ENCODE data around the gene DOK7.

DNA sequence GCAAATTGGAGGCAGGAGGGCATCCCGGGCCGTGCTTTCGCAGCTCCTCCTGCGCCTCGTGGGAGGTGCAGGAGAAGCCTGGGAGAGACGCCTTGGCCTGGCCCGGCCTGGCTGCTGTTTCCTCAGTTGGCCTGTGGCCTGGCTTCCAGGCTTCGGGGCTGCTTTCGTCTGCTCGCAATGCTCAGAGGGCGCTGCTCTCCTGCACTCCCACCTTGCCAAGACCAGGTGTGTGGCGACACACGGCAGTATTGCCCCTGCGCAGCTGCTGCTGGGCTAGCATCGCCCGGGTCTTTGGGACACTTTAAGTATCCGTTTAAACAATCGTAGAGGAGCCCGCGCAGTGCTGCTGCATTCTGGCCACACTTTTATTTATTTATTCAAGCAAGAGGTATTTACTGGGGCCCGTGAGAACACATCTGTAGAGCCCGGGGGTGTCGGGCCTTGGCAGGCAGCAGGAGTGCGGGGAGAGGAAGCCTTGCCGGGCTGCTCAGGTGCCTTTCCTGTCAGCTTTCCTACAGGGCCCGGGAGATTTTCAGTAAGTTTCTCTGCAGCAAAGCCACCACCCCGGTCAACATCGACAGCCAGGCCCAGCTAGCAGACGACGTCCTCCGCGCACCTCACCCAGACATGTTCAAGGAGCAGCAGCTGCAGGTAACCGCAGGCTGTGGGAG is 47.5 kb upstream of the DOK7 start:
- TF ChIP-seq POLR2AphosphoS5 (IDR thresholded peaks at IDR 0.05) (no peak), CTCF (IDR thresholded peaks at IDR 0.05) (no peak), POLR2A (IDR thresholded peaks at IDR 0.05) (no peak), EP300 (IDR thresholded peaks at IDR 0.05) (no peak)

Measured in sigmoid colon (tissue), 4 donors.